Mesendoderm (in vitro differentiated cells): ENCODE measurements around the gene DMRT1.

ENCODE experiments used
- DNase-seq: peaks from one replicate; pipeline ENCODE4 v3.0.0; 2013
- H2AK5ac ChIP-seq: 2 replicates; pipeline ENCODE4 v1.6.1; 2013; ENCODE audit warnings: low read length, inconsistent platforms
- H2BK120ac ChIP-seq: 2 replicates; pipeline ENCODE4 v1.6.1; 2013; ENCODE audit warnings: low read depth, mild to moderate bottlenecking, low read length, moderate library complexity, mixed read lengths
- H2BK15ac ChIP-seq: replicated peaks from 2 replicates; pipeline ENCODE4 v1.6.1; 2013; ENCODE audit warnings: low read depth, mild to moderate bottlenecking, moderate library complexity
- H2BK5ac ChIP-seq: 2 replicates; pipeline ENCODE4 v1.6.1; 2013; ENCODE audit warnings: low read length, inconsistent platforms
- H3K18ac ChIP-seq: 2 replicates; pipeline ENCODE4 v1.6.1; 2013; ENCODE audit warnings: mild to moderate bottlenecking, low read length, mixed read lengths
- H3K23ac ChIP-seq: one replicate; pipeline ENCODE4 v1.6.1; 2013; ENCODE audit warnings: low read length
- H3K27ac ChIP-seq: 2 replicates; pipeline ENCODE4 v1.5.1; 2013; ENCODE audit warnings: low read depth, mild to moderate bottlenecking, inconsistent platforms, low read length, moderate library complexity
- H3K27me3 ChIP-seq: 2 replicates; pipeline ENCODE4 v1.6.1; 2013; ENCODE audit warnings: low read length, control low read depth, mild to moderate bottlenecking, inconsistent platforms; ENCODE audit not compliant: insufficient read depth, poor library complexity
- H3K36me3 ChIP-seq: 2 replicates; pipeline ENCODE4 v1.6.1; 2013; ENCODE audit warnings: low read length, inconsistent platforms; ENCODE audit not compliant: control insufficient read depth, insufficient read depth
- H3K4ac ChIP-seq: one replicate; pipeline ENCODE4 v1.6.1; 2013; ENCODE audit warnings: low read depth, mild to moderate bottlenecking, low read length, moderate library complexity
- H3K4me1 ChIP-seq: 2 replicates; pipeline ENCODE4 v1.6.1; 2013; ENCODE audit warnings: low read depth, low read length, inconsistent platforms; ENCODE audit not compliant: control insufficient read depth
- H3K4me2 ChIP-seq: 2 replicates; pipeline ENCODE4 v1.6.1; 2013; ENCODE audit warnings: low read length
- H3K4me3 ChIP-seq: 2 replicates; pipeline ENCODE4 v1.5.1; 2013; ENCODE audit warnings: mild to moderate bottlenecking, low read length
- H3K56ac ChIP-seq: one replicate; pipeline ENCODE4 v1.6.1; 2013; ENCODE audit warnings: low read length
- H3K79me1 ChIP-seq: 2 replicates; pipeline ENCODE4 v1.6.1; 2013; ENCODE audit warnings: low read length, inconsistent platforms
- H3K79me2 ChIP-seq: 2 replicates; pipeline ENCODE4 v1.6.1; 2013; ENCODE audit warnings: mild to moderate bottlenecking, low read length; ENCODE audit not compliant: control insufficient read depth, insufficient read depth
- H3K9ac ChIP-seq: 2 replicates; pipeline ENCODE4 v1.6.1; 2013; ENCODE audit warnings: low read length, inconsistent platforms
- H4K5ac ChIP-seq: one replicate; pipeline ENCODE4 v1.6.1; 2013; ENCODE audit warnings: low read length
- H4K8ac ChIP-seq: one replicate; pipeline ENCODE4 v1.6.1; 2013; ENCODE audit warnings: low read depth, mild to moderate bottlenecking, control low read depth, low read length, moderate library complexity
- WGBS: extraction: QIAGEN DNeasy Blood & Tissue Kit; methylation state at CpG from one replicate; pipeline ENCODE4 v1.1.7; 2013; ENCODE audit warnings: low lambda C conversion rate, missing lambda C conversion rate; ENCODE audit not compliant: insufficient coverage; ENCODE audit errors: extremely low coverage; 5-methylcytosine and 5-hydroxymethylcytosine counted together

DMRT1 gene

GRCh38 chr9:942805-943580 is 101.5 kb downstream of the DMRT1 start:
- Histone ChIP-seq H3K23ac (no peak overlapping the region), H3K9ac (no peak overlapping the region), H3K27me3 (no peaks in the 10 kb centered on the region), H3K4me3 (no peak overlapping the region), H2BK5ac (no peak overlapping the region), H3K18ac (no peak overlapping the region), H3K36me3 (no peaks in the 10 kb centered on the region), H3K27ac (no peak overlapping the region), H3K79me1 (no peaks in the 10 kb centered on the region), H2BK15ac (no peak overlapping the region), H2BK120ac (no peak overlapping the region), H3K4ac (no peak overlapping the region), H3K56ac (no peak overlapping the region), H4K5ac (no peak overlapping the region), H3K4me1 (no peaks in the 10 kb centered on the region), H3K79me2 (no peaks in the 10 kb centered on the region), H3K4me2 (no peak overlapping the region), H4K8ac (no peak overlapping the region), H2AK5ac (no peak overlapping the region)
- WGBS: no CpG with 5 or more reads among the region's 6 CpGs
- peak; percentile 78 for DNase-seq

- no peak overlapping the region for H3K27ac ChIP-seq
- no peak overlapping the region for H3K4me3 ChIP-seq
- no peak overlapping the region for H4K8ac ChIP-seq
- H3K36me3 ChIP-seq: no peaks in the 10 kb centered on the region
- no CpG with 5 or more reads among the region's 3 CpGs for WGBS
- H2BK15ac ChIP-seq: no peak overlapping the region
- DNase-seq: no peak
- H3K4me2 ChIP-seq: no peak overlapping the region
- no peak overlapping the region for H3K23ac ChIP-seq
- H3K18ac ChIP-seq: no peak overlapping the region
- H2BK120ac ChIP-seq: no peak overlapping the region
- H4K5ac ChIP-seq: no peak overlapping the region
- H3K4ac ChIP-seq: no peak overlapping the region
- no peaks in the 10 kb centered on the region for H3K79me2 ChIP-seq
- H3K56ac ChIP-seq: no peak overlapping the region
- no peak overlapping the region for H3K9ac ChIP-seq
- no peaks in the 10 kb centered on the region for H3K27me3 ChIP-seq
- no peaks in the 10 kb centered on the region for H3K79me1 ChIP-seq
- no peak overlapping the region for H2BK5ac ChIP-seq
- no peaks in the 10 kb centered on the region for H3K4me1 ChIP-seq
- H2AK5ac ChIP-seq: no peak overlapping the region
Measured at GRCh38 chr9:947985-948384, 106.5 kb downstream of the DMRT1 start.

- Histone ChIP-seq H2AK5ac (no peak overlapping the region), H3K18ac (no peak overlapping the region), H3K79me1 (no peaks in the 10 kb centered on the region), H3K36me3 (no peaks in the 10 kb centered on the region), H4K5ac (no peak overlapping the region), H2BK120ac (no peak overlapping the region), H4K8ac (no peak overlapping the region), H3K23ac (no peak overlapping the region), H3K27ac (no peak overlapping the region), H3K4me2 (no peak overlapping the region), H3K4me1 (no peaks in the 10 kb centered on the region), H3K56ac (no peak overlapping the region), H3K79me2 (no peaks in the 10 kb centered on the region), H2BK5ac (no peak overlapping the region), H3K4ac (no peak overlapping the region), H2BK15ac (no peak overlapping the region), H3K27me3 (no peaks in the 10 kb centered on the region), H3K4me3 (no peak overlapping the region), H3K9ac (no peak overlapping the region)
- no peak for DNase-seq
- WGBS: no CpG with 5 or more reads among the region's 7 CpGs
Measured at GRCh38 chr9:948497-948896, 107.0 kb downstream of the DMRT1 start.

GRCh38 chr9:950139-950538 is 108.6 kb downstream of the DMRT1 start:
- WGBS: no CpG with 5 or more reads among the region's 1 CpG
- H4K5ac ChIP-seq: no peak overlapping the region
- no peak overlapping the region for H3K56ac ChIP-seq
- no peak overlapping the region for H3K4me2 ChIP-seq
- H2BK15ac ChIP-seq: no peak overlapping the region
- no peak overlapping the region for H2BK5ac ChIP-seq
- H4K8ac ChIP-seq: no peak overlapping the region
- no peak overlapping the region for H3K4ac ChIP-seq
- H3K9ac ChIP-seq: no peak overlapping the region
- no peak for DNase-seq
- no peaks in the 10 kb centered on the region for H3K79me1 ChIP-seq
- no peak overlapping the region for H2AK5ac ChIP-seq
- H3K36me3 ChIP-seq: no peaks in the 10 kb centered on the region
- no peak overlapping the region for H3K18ac ChIP-seq
- no peaks in the 10 kb centered on the region for H3K27me3 ChIP-seq
- no peak overlapping the region for H3K4me3 ChIP-seq
- no peak overlapping the region for H3K27ac ChIP-seq
- no peak overlapping the region for H3K23ac ChIP-seq
- H2BK120ac ChIP-seq: no peak overlapping the region
- H3K4me1 ChIP-seq: no peaks in the 10 kb centered on the region
- H3K79me2 ChIP-seq: no peaks in the 10 kb centered on the region

DNA sequence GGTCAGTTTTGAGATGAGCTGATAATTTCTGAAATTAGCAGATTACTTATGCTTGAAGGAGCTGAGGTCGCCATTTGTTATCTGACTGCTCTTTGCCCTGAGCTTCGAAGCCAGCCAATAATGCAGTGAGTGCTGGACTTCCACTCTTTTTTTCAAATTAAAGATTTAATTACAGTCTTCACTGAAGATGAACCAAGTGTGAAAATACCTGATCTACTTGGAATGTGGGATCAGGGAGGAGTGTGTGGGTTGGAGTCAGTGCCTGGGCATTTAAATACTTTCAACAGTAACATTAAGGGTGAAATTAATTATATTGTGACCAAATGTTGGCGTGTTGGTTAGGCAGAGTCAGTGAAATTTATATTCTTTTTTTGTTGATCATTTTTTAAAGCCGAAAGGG is 111.0 kb downstream of the DMRT1 start:
- Histone ChIP-seq H3K79me2 (no peaks in the 10 kb centered on the region), H3K4ac (no peak overlapping the region), H3K4me3 (no peak overlapping the region), H3K36me3 (no peaks in the 10 kb centered on the region), H3K4me1 (no peaks in the 10 kb centered on the region), H2AK5ac (no peak overlapping the region), H3K23ac (no peak overlapping the region), H2BK5ac (no peak overlapping the region), H2BK15ac (no peak overlapping the region), H3K4me2 (no peak overlapping the region), H3K79me1 (no peaks in the 10 kb centered on the region), H3K56ac (no peak overlapping the region), H4K5ac (no peak overlapping the region), H4K8ac (no peak overlapping the region), H3K18ac (no peak overlapping the region), H3K27ac (no peak overlapping the region), H3K9ac (no peak overlapping the region), H2BK120ac (no peak overlapping the region), H3K27me3 (no peaks in the 10 kb centered on the region)
- no CpG with 5 or more reads among the region's 4 CpGs for WGBS
- DNase-seq: no peak

DNA sequence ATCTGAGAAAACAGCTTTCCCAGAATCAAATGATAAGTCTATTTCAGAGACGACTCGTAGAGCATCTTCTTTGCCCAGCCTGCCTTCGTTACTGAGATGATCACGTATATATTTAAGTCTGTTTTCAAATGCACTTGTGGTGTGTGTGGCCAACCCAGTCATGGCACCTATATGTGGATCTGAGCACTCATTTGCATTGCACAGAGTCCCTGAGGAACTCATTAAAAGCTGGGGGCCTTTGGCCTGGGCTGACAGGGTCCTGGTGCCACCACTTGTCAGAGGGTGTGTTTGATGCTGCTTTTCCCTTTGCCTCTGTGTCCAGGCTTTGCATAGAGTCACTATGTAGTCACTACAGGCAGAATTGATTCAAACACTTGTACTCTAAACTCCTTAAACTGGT is 117.6 kb downstream of the DMRT1 start:
- H3K23ac ChIP-seq: no peak overlapping the region
- H3K4me3 ChIP-seq: no peak overlapping the region
- H3K9ac ChIP-seq: no peak overlapping the region
- no peaks in the 10 kb centered on the region for H3K27me3 ChIP-seq
- no peak for DNase-seq
- H3K4ac ChIP-seq: no peak overlapping the region
- H3K79me1 ChIP-seq: no peaks in the 10 kb centered on the region
- no peak overlapping the region for H4K5ac ChIP-seq
- no peak overlapping the region for H3K27ac ChIP-seq
- H3K56ac ChIP-seq: no peak overlapping the region
- H3K79me2 ChIP-seq: no peaks in the 10 kb centered on the region
- no peaks in the 10 kb centered on the region for H3K4me1 ChIP-seq
- H2AK5ac ChIP-seq: no peak overlapping the region
- no peak overlapping the region for H2BK15ac ChIP-seq
- H3K18ac ChIP-seq: no peak overlapping the region
- no peak overlapping the region for H2BK5ac ChIP-seq
- no peak overlapping the region for H4K8ac ChIP-seq
- no CpG with 5 or more reads among the region's 4 CpGs for WGBS
- no peaks in the 10 kb centered on the region for H3K36me3 ChIP-seq
- no peak overlapping the region for H2BK120ac ChIP-seq
- no peak overlapping the region for H3K4me2 ChIP-seq
